GM12892 (cell line): ENCODE measurements around the gene TEAD2.

Experiments used
- DNase-seq: peaks from one replicate; pipeline ENCODE4 v3.0.0; 2011; ENCODE audit not compliant: insufficient read length
- FAIRE-seq: peaks from 2 replicates; lab custom pipeline; 2011; peaks lifted over from hg19 to GRCh38; lab: Jason Lieb, UNC
- POLR2A ChIP-seq: IDR thresholded peaks from 2 replicates; pipeline ENCODE4 v1.6.1; 2011; ENCODE audit warnings: low read depth, low read length, control low read depth
- POLR2AphosphoS5 ChIP-seq: IDR thresholded peaks from 2 replicates; pipeline ENCODE4 v1.6.1; 2011; ENCODE audit warnings: low read depth, low read length, control low read depth
- TAF1 ChIP-seq: IDR thresholded peaks from 2 replicates; pipeline ENCODE4 v1.6.1; 2011; ENCODE audit warnings: low read depth, mild to moderate bottlenecking, control low read depth, low read length, borderline replicate concordance

Gene TEAD2

GRCh38 chr19:49396738-49397505, 34.7 kb upstream of the TEAD2 start:
- DNase-seq (no peak), FAIRE-seq (no peak)
- no peak for TF ChIP-seq TAF1
- TF ChIP-seq POLR2AphosphoS5, result no peak
- TF ChIP-seq POLR2A, result no peak

GRCh38 chr19:49395581-49396407, 33.6 kb upstream of the TEAD2 start:
- TF ChIP-seq POLR2AphosphoS5, result no peak
- TF ChIP-seq POLR2A, result no peak
- no peak for TF ChIP-seq TAF1
- no peak for DNase-seq
- FAIRE-seq, result no peak

- no peak for TF ChIP-seq POLR2AphosphoS5
- no peak for TF ChIP-seq POLR2A
- TF ChIP-seq TAF1, result no peak
- FAIRE-seq (no peak), DNase-seq (no peak)
Measured at GRCh38 chr19:49393881-49394280, 31.7 kb upstream of the TEAD2 start.

GRCh38 chr19:49391581-49392399, 29.6 kb upstream of the TEAD2 start:
- TF ChIP-seq TAF1 (no peak), POLR2AphosphoS5 (no peak), POLR2A (no peak)
- FAIRE-seq (peak; percentile 98), DNase-seq (peak; percentile 79)

- DNase-seq, result no peak
- TF ChIP-seq POLR2AphosphoS5 (no peak), TAF1 (no peak), POLR2A (no peak)
- FAIRE-seq, result no peak
Measured at GRCh38 chr19:49390929-49391359, 28.7 kb upstream of the TEAD2 start.

- FAIRE-seq (no peak), DNase-seq (no peak)
- TF ChIP-seq TAF1, result no peak
- no peak for TF ChIP-seq POLR2A
- TF ChIP-seq POLR2AphosphoS5, result no peak
Measured at GRCh38 chr19:49390131-49390928, 28.1 kb upstream of the TEAD2 start.

GRCh38 chr19:49389406-49389805, 27.2 kb upstream of the TEAD2 start:
- no peak for FAIRE-seq
- TF ChIP-seq POLR2A (no peak), POLR2AphosphoS5 (no peak), TAF1 (no peak)
- DNase-seq, result no peak

GRCh38 chr19:49387936-49388372, 25.7 kb upstream of the TEAD2 start, which contains the start of gene KASH5:
KASH5 (plus strand) TSS chr19:49388249; CDS start chr19:49390884, 2,635 bp downstream.
- TF ChIP-seq POLR2A (no peak), TAF1 (no peak), POLR2AphosphoS5 (no peak)
- no peak for FAIRE-seq
- no peak for DNase-seq

GRCh38 chr19:49383599-49383998, 21.4 kb upstream of the TEAD2 start:
- no peak for DNase-seq
- FAIRE-seq, result no peak

GRCh38 chr19:49382639-49383038, 20.4 kb upstream of the TEAD2 start:
- TF ChIP-seq TAF1 (no peak), POLR2AphosphoS5 (no peak), POLR2A (no peak)
- FAIRE-seq (no peak), DNase-seq (no peak)

More at GRCh38 chr19:49383599-49383998, 21.4 kb upstream of the TEAD2 start:
- no peak for TF ChIP-seq POLR2A
- TF ChIP-seq POLR2AphosphoS5, result no peak
- no peak for TF ChIP-seq TAF1
